Activated naive CD4-positive, alpha-beta T cell treated with anti-CD3 and anti-CD28 coated beads for 36 hours (primary cell): ENCODE data around the gene CHPF2. TPM values are rescaled to one million over a fixed set of nuclear protein-coding genes. Genes with fewer than 3 reads are reported as not detected.

ENCODE experiments used
- CTCF ChIA-PET: fragments of 350-600 bp; sonication (Branson Sonifier 250); formaldehyde crosslinking; loops from one replicate; lab custom pipeline; 2021; ENCODE audit warnings: antibody characterized with exemption; lab: Charles Lee
- DNase-seq: peaks from one replicate; pipeline ENCODE4 v3.0.0-alpha.2; 2020
- H3K27ac Mint-ChIP-seq: one replicate; pipeline ENCODE4 v1.8.0; 2021; ENCODE audit warnings: mild to moderate bottlenecking, mixed read lengths
- H3K27me3 Mint-ChIP-seq: one replicate; pipeline ENCODE4 v1.8.0; 2021; ENCODE audit warnings: low read depth, mixed read lengths
- H3K36me3 Mint-ChIP-seq: one replicate; pipeline ENCODE4 v1.8.0; 2021; ENCODE audit warnings: low read depth, mixed read lengths
- H3K4me1 Mint-ChIP-seq: one replicate; pipeline ENCODE4 v1.8.0; 2021; ENCODE audit warnings: low read depth, mixed read lengths
- H3K4me3 Mint-ChIP-seq: one replicate; pipeline ENCODE4 v1.8.0; 2021; ENCODE audit warnings: mild to moderate bottlenecking, moderate library complexity, mixed read lengths
- H3K9me3 Mint-ChIP-seq: one replicate; pipeline ENCODE4 v1.8.0; 2021; ENCODE audit warnings: mixed read lengths
- intact Hi-C: fragments of 100-400 bp; cut with micrococcal nuclease; formaldehyde crosslinking; loops from one replicate; pipeline ENCODE4 v1.15.1; 2023
- total RNA-seq, 2 experiments: library from RNA; stranded (reverse); gene quantifications; one replicate each; pipeline ENCODE4 v1.2.3, GENCODE V29; 2021

Gene CHPF2
- total RNA-seq, 2 experiments from 2014 or later = 21.0 TPM

- peaks cover 43% of the 10 kb centered on the region for H3K4me1 Mint-ChIP-seq
- intact Hi-C loops = loop anchor here (1.0 to 2.0 kb wide), 9 partner anchors 17 to 406 kb away; partner anchors contain the start of genes ABCB8 and TMUB1
- peak within 1 kb of the TSS; percentile 99 for H3K4me3 Mint-ChIP-seq
- H3K27ac Mint-ChIP-seq = peak within 1 kb of the TSS; percentile 81
- no peaks in the 10 kb centered on the region for H3K9me3 Mint-ChIP-seq
- H3K36me3 Mint-ChIP-seq = peaks cover 32% of the 10 kb centered on the region
- no peaks in the 10 kb centered on the region for H3K27me3 Mint-ChIP-seq
- DNase-seq = peak; percentile 100
- CTCF ChIA-PET = interaction anchor here (0.8 to 12.4 kb wide), 6 partner anchors 18 to 88 kb away, joined by 3 to 97 read pairs (median 4); no protein-coding TSS in a partner anchor
Observed at GRCh38 chr7:151226875-151227782, 5.2 kb upstream of the CHPF2 start, which contains the start of gene ABCF2. Gene ABCF2, minus strand, starts transcription at chr7:151227205. Its CDS starts 747 bp downstream, at chr7:151226458.

DNA sequence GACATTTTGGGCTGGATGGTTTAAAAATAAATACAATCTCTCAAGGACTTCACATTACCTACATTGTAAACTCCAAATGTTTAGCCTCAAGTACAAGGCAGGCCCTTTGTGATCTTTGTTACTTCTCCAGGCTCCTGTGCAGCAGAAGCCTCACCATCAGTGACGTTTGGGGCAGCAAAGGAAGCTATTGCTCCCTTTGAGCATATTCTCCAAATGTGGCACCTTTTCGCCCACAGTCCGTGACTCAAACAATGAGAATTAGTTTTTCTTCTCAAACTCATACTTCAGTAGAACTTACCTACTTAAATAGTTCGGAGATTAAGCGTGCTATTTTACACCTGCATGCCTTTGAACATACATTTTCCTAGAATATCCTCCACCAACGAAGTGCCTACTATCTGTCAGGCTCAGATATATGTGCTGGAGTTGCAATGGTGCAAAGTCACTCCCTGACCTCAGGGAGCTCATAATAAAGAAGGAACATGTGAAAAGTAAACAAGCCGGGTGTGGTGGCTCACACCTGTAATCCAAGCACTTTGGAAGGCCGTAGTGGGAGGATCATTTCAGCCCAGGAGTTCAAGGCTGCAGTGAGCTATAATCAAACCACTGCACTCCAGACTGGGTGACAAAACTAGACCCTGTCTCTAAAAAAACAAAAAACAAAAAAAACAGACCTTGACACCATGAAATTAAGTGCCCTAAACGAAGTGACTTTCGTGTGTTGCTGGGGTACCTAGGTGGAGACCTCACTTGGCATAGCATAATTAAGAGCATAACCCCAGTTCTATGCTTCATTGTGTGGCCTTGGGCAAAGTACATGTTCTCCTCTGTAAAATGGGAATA lies 4.0 kb upstream of the CHPF2 start:
- no peak for DNase-seq
- intact Hi-C loops = no loop called here
- peaks cover 44% of the 10 kb centered on the region for H3K4me1 Mint-ChIP-seq
- CTCF ChIA-PET = interaction anchor here (1.3 to 12.4 kb wide), 3 partner anchors 17 to 83 kb away, joined by 3 to 97 read pairs (median 3); no protein-coding TSS in a partner anchor
- peaks cover 30% of the 10 kb centered on the region for H3K36me3 Mint-ChIP-seq
- H3K27me3 Mint-ChIP-seq = no peaks in the 10 kb centered on the region
- no peaks in the 10 kb centered on the region for H3K9me3 Mint-ChIP-seq
- H3K4me3 Mint-ChIP-seq = peak overlapping the region; percentile 99
- no peak overlapping the region for H3K27ac Mint-ChIP-seq

DNA sequence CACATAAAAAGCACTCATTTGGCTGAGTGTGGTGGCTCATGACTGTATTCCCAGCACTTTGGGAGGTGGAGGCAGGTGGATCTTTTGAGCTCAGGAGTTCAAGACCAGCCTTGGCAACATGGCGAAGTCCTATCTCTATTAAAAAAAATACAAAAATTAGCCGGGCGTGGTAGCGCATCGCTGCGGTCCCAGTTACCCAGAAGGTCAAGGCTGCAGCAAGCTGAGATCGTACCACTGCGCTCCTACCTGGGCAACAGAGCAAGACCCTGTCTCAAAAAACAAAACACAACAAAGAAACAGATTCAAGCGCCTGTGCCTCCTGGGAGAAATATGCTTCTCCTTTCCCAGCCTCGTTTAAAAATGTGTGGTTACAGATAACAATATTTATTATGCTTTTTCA lies 3.0 kb upstream of the CHPF2 start:
- no peak overlapping the region for H3K27ac Mint-ChIP-seq
- H3K9me3 Mint-ChIP-seq = no peaks in the 10 kb centered on the region
- CTCF ChIA-PET = no interaction called here
- no peak overlapping the region for H3K4me3 Mint-ChIP-seq
- peaks cover 53% of the 10 kb centered on the region for H3K4me1 Mint-ChIP-seq
- no peaks in the 10 kb centered on the region for H3K27me3 Mint-ChIP-seq
- H3K36me3 Mint-ChIP-seq = peaks cover 29% of the 10 kb centered on the region
- DNase-seq = no peak
- intact Hi-C loops = no loop called here

DNA sequence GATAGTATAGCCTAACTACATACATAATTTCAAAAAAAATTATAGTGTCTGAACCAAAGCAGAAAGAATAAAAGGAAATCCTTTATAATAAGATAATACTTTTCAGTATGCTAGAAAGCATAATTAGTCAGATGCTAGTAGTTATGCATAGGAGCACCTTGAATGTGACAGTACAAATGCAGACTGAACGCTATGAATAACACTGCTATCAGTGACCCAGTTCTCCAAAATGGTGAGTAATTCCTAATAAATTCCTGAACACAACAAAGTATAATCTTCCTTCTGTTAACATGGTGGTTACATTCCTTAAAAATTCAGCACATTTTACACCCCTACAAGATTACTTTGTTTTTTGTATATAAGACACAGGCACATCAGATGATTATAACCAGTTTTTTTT lies 1.2 kb upstream of the CHPF2 start:
- peaks cover 16% of the 10 kb centered on the region for H3K36me3 Mint-ChIP-seq
- peak overlapping the region; percentile 40 for H3K4me3 Mint-ChIP-seq
- CTCF ChIA-PET = interaction anchor here (1.4 kb wide), 1 partner anchor 13 kb away, joined by 6 read pairs; no protein-coding TSS in a partner anchor
- peaks cover 43% of the 10 kb centered on the region for H3K4me1 Mint-ChIP-seq
- intact Hi-C loops = no loop called here
- H3K9me3 Mint-ChIP-seq = no peaks in the 10 kb centered on the region
- no peak for DNase-seq
- no peaks in the 10 kb centered on the region for H3K27me3 Mint-ChIP-seq
- no peak overlapping the region for H3K27ac Mint-ChIP-seq

DNA sequence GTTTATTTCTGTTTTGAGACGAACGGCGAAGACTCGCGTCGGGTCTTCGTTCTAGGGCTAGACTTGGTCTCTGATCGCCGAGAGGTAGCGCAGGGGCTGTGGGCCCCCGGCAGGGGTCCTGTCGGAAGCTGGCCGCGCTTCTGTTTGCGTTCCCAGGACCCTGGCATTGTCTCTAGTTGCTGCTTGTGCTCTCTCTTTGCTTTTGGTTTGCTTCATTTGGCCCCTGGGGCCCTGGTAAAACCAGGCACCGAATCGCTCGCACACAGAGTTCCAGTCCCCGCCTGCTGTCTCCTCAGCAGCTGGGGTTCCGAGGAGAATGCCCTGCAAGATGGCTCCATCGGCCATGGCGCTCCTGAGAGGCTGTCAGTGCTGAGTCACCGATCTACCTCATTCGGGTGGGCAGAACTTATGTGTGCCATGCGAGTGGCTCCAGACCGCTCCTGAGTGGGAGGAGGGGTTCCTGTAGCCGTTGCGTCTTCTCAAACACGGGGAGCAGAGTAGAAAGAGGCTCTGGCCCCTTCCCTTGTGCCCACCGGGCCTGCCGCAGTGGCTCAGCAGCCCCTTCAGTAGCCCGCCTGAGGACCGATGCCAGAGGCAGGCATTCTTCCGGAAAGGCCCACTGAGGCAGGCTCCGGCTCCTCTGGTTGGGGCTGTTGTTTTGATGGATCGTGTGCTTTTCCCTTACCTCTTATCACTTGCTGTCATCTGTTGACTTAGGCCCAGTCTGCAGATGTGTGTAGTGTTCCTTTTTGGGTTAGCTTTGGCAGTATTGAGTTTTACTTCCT lies 826 bp downstream of the CHPF2 start:
- Mint-ChIP-seq H3K27me3 (no peaks in the 10 kb centered on the region), H3K27ac (peak overlapping the region; percentile 99), H3K4me3 (peak overlapping the region; percentile 100), H3K36me3 (peaks cover 17% of the 10 kb centered on the region), H3K9me3 (no peaks in the 10 kb centered on the region), H3K4me1 (peaks cover 31% of the 10 kb centered on the region)
- intact Hi-C loops = loop anchor here (1.0 kb wide), 3 partner anchors 10 to 175 kb away; no protein-coding TSS in a partner anchor
- DNase-seq = peak; percentile 83
- CTCF ChIA-PET = interaction anchor here (5.7 kb wide), 1 partner anchor 11 kb away, joined by 45 read pairs; no protein-coding TSS in a partner anchor

DNA sequence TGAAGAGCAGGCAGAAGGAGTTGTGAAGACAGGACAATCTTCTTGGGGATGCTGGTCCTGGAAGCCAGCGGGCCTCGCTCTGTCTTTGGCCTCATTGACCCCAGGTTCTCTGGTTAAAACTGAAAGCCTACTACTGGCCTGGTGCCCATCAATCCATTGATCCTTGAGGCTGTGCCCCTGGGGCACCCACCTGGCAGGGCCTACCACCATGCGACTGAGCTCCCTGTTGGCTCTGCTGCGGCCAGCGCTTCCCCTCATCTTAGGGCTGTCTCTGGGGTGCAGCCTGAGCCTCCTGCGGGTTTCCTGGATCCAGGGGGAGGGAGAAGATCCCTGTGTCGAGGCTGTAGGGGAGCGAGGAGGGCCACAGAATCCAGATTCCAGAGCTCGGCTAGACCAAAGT lies 1.5 kb downstream of the CHPF2 start:
- intact Hi-C loops = loop anchor here (1.0 kb wide), 2 partner anchors 9 to 116 kb away; no protein-coding TSS in a partner anchor
- DNase-seq = no peak
- Mint-ChIP-seq H3K27ac (peak overlapping the region; percentile 99), H3K9me3 (no peaks in the 10 kb centered on the region), H3K4me1 (peaks cover 30% of the 10 kb centered on the region), H3K36me3 (peaks cover 17% of the 10 kb centered on the region), H3K4me3 (peak overlapping the region; percentile 100), H3K27me3 (no peaks in the 10 kb centered on the region)
- CTCF ChIA-PET = interaction anchor here (0.8 to 5.7 kb wide), 2 partner anchors 10 to 21 kb away, joined by 3 to 45 read pairs; no protein-coding TSS in a partner anchor

GRCh38 chr7:151235091-151235787 lies 3.0 kb downstream of the CHPF2 start:
- no peaks in the 10 kb centered on the region for H3K27me3 Mint-ChIP-seq
- no peak overlapping the region for H3K27ac Mint-ChIP-seq
- no peaks in the 10 kb centered on the region for H3K9me3 Mint-ChIP-seq
- no peak for DNase-seq
- peaks cover 30% of the 10 kb centered on the region for H3K4me1 Mint-ChIP-seq
- intact Hi-C loops = no loop called here
- peaks cover 19% of the 10 kb centered on the region for H3K36me3 Mint-ChIP-seq
- CTCF ChIA-PET = interaction anchor here (5.7 kb wide), 1 partner anchor 9 kb away, joined by 45 read pairs; no protein-coding TSS in a partner anchor
- peak overlapping the region; percentile 3 for H3K4me3 Mint-ChIP-seq

- intact Hi-C loops = no loop called here
- no peaks in the 10 kb centered on the region for H3K27me3 Mint-ChIP-seq
- no peak overlapping the region for H3K4me3 Mint-ChIP-seq
- no peaks in the 10 kb centered on the region for H3K9me3 Mint-ChIP-seq
- DNase-seq = no peak
- H3K27ac Mint-ChIP-seq = no peak overlapping the region
- CTCF ChIA-PET = interaction anchor here (0.8 to 5.7 kb wide), 3 partner anchors 8 to 15 kb away, joined by 3 to 45 read pairs (median 3); no protein-coding TSS in a partner anchor
- H3K36me3 Mint-ChIP-seq = peaks cover 19% of the 10 kb centered on the region
- H3K4me1 Mint-ChIP-seq = peaks cover 26% of the 10 kb centered on the region
Observed at GRCh38 chr7:151236406-151236805, 4.1 kb downstream of the CHPF2 start.

- H3K4me3 Mint-ChIP-seq = no peak overlapping the region
- H3K9me3 Mint-ChIP-seq = no peaks in the 10 kb centered on the region
- intact Hi-C loops = no loop called here
- CTCF ChIA-PET = interaction anchor here (0.9 to 5.7 kb wide), 2 partner anchors 7 to 16 kb away, joined by 3 to 45 read pairs; no protein-coding TSS in a partner anchor
- peaks cover 19% of the 10 kb centered on the region for H3K36me3 Mint-ChIP-seq
- H3K4me1 Mint-ChIP-seq = peaks cover 17% of the 10 kb centered on the region
- no peak overlapping the region for H3K27ac Mint-ChIP-seq
- no peak for DNase-seq
- no peaks in the 10 kb centered on the region for H3K27me3 Mint-ChIP-seq
Observed at GRCh38 chr7:151237244-151238189, 5.2 kb downstream of the CHPF2 start.

DNA sequence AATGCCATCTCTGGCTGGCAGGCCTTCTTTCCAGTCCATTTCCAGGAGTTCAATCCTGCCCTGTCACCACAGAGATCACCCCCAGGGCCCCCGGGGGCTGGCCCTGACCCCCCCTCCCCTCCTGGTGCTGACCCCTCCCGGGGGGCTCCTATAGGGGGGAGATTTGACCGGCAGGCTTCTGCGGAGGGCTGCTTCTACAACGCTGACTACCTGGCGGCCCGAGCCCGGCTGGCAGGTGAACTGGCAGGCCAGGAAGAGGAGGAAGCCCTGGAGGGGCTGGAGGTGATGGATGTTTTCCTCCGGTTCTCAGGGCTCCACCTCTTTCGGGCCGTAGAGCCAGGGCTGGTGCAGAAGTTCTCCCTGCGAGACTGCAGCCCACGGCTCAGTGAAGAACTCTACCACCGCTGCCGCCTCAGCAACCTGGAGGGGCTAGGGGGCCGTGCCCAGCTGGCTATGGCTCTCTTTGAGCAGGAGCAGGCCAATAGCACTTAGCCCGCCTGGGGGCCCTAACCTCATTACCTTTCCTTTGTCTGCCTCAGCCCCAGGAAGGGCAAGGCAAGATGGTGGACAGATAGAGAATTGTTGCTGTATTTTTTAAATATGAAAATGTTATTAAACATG lies 6.0 kb downstream of the CHPF2 start:
- intact Hi-C loops = no loop called here
- Mint-ChIP-seq H3K9me3 (no peaks in the 10 kb centered on the region), H3K4me1 (peaks cover 23% of the 10 kb centered on the region), H3K4me3 (no peak overlapping the region), H3K36me3 (peaks cover 15% of the 10 kb centered on the region), H3K27me3 (no peaks in the 10 kb centered on the region), H3K27ac (no peak overlapping the region)
- CTCF ChIA-PET = no interaction called here
- no peak for DNase-seq
